T47D (cell line): ENCODE results near the gene CEACAM16.
A peak's percentile ranks its signal among the peaks of the same experiment; 100 is the strongest.

Source experiments
- DNase-seq, 2 experiments: peaks; one replicate each; pipeline versions ENCODE4 v3.0.0 to v3.0.0-alpha.2; 2011 to 2012; ENCODE audit warnings: low read depth in 1 of 2, low spot score in 1 of 2
- JUND ChIP-seq: IDR thresholded peaks from 2 replicates; pipeline ENCODE4 v1.6.1; 2012; ENCODE audit warnings: low read depth
- in situ Hi-C: cut with HindIII; loops from 2 replicates; pipeline ENCODE4 v1.10.0; 2016; ENCODE audit warnings: low sequenced_read_pairs, low pct_unique_long_range_greater_than_20kb

CEACAM16 gene

DNA sequence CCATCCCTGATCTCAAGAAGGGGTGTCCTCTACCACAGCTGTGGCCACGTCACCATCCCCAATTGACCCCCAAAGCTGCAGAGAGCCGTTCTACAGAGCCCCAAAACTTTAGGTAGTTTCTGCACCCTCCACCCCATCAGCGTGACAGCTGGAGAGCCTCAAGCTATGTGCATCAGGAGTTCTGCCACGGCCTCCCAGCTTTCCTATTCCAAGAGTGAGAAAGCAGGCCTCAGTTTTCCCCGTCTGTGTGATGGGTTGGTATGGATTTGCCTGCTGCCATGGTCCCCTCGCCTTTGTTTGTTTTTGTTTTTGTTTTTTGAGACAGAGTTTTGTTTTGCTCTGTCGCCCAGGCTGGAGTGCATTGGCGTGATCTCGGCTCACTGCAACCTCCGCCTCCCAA lies 51.0 kb downstream of the CEACAM16 start:
- DNase-seq: no peak
- TF ChIP-seq JUND: no peak
- in situ Hi-C loops: no loop called here

- TF ChIP-seq JUND: no peak
- in situ Hi-C loops: no loop called here
- no peak for DNase-seq
These were observed 53.3 kb downstream of the CEACAM16 start for GRCh38 chr19:44752123-44752815.

DNA sequence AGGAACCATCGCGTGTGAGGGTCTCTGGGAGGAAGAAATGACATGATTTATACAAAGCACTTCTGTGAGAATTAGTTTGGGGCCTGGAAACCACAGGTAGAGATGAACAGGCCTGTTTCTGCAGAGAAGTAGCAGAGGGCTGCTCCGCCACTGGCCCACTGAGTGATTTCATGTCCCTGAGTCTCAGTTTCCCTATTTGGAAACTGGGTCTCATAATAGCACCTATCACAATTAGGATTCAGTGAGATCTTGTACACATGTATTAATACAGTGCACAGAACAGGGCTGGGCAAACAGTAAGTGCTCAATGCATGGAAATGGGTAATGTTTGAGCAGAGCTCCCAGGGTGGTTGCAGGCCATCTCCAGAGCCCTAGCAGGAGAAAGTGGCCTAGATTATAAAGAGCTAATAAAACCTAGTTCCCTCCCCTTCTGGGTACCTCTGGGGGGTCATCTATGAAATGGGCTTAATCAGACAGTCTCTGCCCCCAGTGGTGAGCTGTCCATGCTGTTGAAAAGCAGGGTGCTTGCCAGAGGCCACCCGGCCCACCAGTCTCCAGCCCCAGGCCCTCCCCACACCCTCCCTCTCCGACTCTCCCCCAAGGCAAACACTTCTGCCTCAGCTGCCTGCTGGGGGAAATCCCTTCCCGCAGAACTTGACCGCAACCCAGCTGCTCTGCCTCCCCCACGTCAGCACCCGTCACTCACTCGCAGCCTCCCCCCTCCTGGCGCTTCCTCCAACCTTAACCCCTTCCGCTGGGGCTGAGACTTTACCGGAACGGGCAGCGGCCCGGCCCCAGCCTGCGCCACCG lies 54.1 kb downstream of the CEACAM16 start:
- DNase-seq: peak in 1 of 2 experiments; percentile 84
- TF ChIP-seq JUND: no peak
- in situ Hi-C loops: no loop called here

GRCh38 chr19:44753626-44753931 lies 54.6 kb downstream of the CEACAM16 start:
- in situ Hi-C loops: no loop called here
- TF ChIP-seq JUND: no peak
- DNase-seq: no peak

DNA sequence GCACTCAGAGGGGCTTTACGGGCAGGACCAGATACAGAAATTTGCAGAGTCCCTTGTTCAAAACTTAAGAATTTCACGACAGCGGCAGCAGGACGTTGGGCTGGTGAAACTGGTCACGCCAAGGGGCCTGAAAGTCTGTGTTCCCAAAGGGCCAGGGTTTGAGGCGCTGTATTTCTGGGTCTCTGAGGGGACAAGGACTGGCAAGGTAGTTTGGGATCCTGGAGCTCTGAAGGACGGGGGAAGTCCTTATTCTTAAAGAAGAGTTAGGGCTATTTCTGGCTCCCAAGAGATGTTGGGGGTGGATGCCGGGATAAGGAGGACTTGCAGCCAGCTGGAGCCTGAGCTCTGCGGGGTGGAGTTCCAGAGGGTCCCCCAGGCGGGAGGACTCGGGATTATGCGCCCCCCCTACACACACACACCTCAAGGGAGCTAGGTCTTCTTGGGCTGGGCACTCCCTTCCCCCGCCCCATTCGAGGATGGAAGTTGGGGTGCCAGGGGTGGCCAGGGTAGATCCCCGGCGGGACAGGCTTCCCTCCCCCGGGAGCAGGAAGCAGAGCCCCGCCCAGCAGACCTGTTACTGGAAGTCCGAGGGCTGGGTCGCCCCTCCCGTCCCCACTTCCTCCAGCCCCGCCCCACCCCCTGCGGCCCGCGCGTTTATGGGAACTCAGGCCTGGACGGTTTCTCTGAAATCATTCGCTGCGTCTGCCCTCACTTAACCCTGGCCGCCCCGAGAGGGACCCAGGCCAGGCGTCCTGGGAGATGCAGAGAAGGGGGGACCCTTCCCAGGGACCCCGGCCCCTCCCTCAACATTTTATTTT lies 55.2 kb downstream of the CEACAM16 start:
- DNase-seq: peak; percentile 74 to 83
- TF ChIP-seq JUND: no peak
- in situ Hi-C loops: no loop called here

DNA sequence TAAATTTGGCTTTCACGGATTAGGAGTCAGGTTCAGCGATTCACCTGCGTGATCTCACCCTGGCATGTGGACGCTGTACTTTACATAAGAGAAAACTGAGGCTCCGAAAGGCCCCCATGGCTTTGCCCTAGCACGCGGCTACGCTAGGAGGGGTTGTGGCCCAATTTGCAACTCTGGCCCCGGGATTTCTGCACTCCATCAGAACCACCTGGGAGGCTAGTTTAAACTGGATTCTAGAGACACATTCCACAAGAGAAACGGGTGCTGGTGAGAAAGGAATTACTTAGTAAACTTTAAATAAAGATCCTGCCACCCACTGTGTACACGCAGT lies 55.8 kb downstream of the CEACAM16 start:
- TF ChIP-seq JUND: no peak
- DNase-seq: no peak
- in situ Hi-C loops: no loop called here

GRCh38 chr19:44755219-44755618 lies 56.3 kb downstream of the CEACAM16 start:
- no peak for TF ChIP-seq JUND
- no peak for DNase-seq
- in situ Hi-C loops: no loop called here

- DNase-seq: no peak
- in situ Hi-C loops: no loop called here
- TF ChIP-seq JUND: no peak
These were observed 57.2 kb downstream of the CEACAM16 start for GRCh38 chr19:44756089-44756562.

GRCh38 chr19:44757057-44757734 lies 58.2 kb downstream of the CEACAM16 start:
- no peak for TF ChIP-seq JUND
- DNase-seq: no peak
- in situ Hi-C loops: no loop called here

DNA sequence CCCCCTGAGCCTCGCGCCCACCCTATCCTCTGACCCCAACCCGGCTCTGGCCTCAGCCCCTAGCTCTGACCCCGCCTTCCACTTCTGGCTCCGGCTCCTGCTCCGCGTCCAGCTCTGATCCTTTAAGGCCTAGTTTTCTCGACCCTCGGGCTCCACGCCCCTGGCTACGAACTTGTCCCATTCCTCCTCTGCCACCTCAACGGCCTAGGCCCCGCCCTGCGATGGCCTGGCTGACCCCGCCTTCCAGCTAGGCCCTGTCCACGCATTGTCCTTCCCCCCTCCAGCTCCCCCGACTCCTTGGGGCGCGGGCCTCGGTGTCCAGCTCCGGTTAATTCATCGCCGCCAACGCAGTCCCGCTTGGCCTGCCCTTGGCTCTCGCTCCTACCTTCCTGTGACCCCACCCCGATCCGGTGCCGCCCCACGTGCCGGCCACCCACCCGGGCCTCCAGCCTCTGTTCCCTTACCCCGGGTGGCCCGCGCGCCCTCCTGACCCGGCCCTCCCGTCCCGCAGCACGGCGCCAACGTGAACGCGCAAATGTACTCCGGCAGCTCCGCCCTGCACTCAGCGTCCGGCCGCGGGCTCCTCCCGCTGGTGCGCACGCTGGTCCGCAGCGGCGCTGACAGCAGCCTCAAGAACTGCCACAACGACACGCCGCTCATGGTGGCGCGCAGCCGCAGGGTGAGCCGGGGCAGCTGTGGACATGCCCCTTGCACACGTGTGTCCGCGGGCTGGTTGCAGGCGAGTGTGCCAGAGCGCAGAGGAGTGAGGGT lies 59.0 kb downstream of the CEACAM16 start:
- in situ Hi-C loops: no loop called here
- no peak for TF ChIP-seq JUND
- no peak for DNase-seq

DNA sequence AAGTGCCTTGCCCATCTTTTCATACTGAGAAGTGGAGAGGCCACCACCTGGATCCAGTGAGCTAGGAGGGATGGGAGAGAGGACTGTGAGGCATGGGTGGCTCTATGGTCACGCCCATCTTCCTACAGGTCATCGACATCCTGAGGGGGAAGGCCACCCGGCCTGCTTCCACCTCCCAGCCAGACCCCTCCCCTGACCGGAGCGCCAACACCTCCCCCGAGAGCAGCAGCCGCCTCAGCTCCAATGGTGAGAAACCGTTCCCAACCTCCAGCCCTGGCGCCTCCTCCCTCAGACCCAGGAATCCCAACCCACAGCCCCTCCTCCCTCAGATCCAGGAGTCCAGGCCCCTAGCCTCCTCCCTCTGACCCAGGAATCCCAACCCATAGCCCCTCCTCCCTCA lies 59.6 kb downstream of the CEACAM16 start:
- DNase-seq: no peak
- TF ChIP-seq JUND: no peak
- in situ Hi-C loops: no loop called here

DNA sequence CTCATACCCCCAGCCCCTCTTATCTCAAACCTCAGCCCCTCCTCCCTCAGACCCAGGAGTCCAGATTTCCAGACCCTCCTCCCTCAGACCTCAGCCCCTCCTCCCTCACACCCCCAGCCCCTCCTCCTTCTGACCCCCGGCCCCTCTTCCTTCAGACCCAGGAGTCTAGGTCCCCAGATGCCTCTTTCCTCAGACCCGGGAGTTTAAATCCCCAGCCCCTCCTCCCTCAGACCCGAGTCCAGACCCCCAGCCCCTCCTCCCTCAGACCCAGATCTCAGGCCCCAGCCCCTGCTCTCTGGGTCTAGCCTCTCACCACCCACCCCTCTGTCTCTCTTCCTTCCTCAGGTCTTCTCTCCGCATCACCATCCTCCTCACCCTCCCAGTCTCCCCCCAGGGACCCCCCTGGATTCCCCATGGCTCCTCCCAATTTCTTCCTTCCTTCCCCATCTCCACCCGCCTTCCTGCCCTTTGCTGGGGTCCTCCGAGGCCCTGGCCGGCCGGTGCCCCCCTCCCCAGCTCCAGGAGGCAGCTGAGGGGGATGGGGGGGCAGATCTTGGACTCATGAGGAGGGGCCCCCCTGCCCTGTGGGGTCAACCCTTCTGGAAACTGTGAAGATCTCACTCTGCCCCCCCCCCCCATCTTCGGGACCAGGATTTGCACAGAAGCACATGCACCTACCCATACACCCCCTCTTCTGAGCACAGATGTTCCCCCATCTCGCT lies 60.3 kb downstream of the CEACAM16 start:
- in situ Hi-C loops: no loop called here
- no peak for TF ChIP-seq JUND
- DNase-seq: no peak
